H1 (cell line): ENCODE data around the gene PRDM2. TPM values are rescaled to one million over a fixed set of nuclear protein-coding genes. Genes with fewer than 3 reads are reported as not detected.

Experiments used
- CTCF ChIA-PET: fragments of 300-600 bp; sonication (Branson Sonifier 250); formaldehyde crosslinking; loops from one replicate; lab custom pipeline; 2021; ENCODE audit not compliant: partially characterized antibody; lab: Charles Lee
- POLR2A ChIA-PET: fragments of 300-600 bp; sonication (Branson Sonifier 250); formaldehyde crosslinking; loops from one replicate; lab custom pipeline; 2021; ENCODE audit warnings: inconsistent platforms; ENCODE audit not compliant: partially characterized antibody; lab: Charles Lee
- DNase-seq, 2 experiments: peaks; one replicate each; pipeline versions ENCODE4 v3.0.0 to v3.0.0-alpha.2; 2010 to 2022; ENCODE audit warnings: low spot score in 2 of 2, low read depth in 1 of 2, mixed read lengths in 1 of 2
- FAIRE-seq: peaks from 2 replicates; lab custom pipeline; 2011; peaks lifted over from hg19 to GRCh38; lab: Jason Lieb, UNC
- H2AFZ ChIP-seq: 2 replicates; pipeline ENCODE4 v1.8.1; 2012; ENCODE audit warnings: low read length, inconsistent platforms
- H2AK5ac ChIP-seq: 2 replicates; pipeline ENCODE4 v1.6.1; 2013; ENCODE audit warnings: low read depth, low read length
- H2BK120ac ChIP-seq: replicated peaks from 2 replicates; pipeline ENCODE3; 2013; ENCODE audit warnings: low read depth, low read length, inconsistent platforms
- H2BK12ac ChIP-seq: 2 replicates; pipeline ENCODE4 v1.6.1; 2013; ENCODE audit warnings: low read depth, low read length
- H2BK15ac ChIP-seq: 2 replicates; pipeline ENCODE4 v1.6.1; 2013; ENCODE audit warnings: low read length
- H2BK20ac ChIP-seq: 2 replicates; pipeline ENCODE4 v1.6.1; 2013; ENCODE audit warnings: low read length
- H2BK5ac ChIP-seq: 2 replicates; pipeline ENCODE4 v1.6.1; 2013; ENCODE audit warnings: low read depth, low read length
- H3K14ac ChIP-seq: 2 replicates; pipeline ENCODE4 v1.6.1; 2013; ENCODE audit warnings: inconsistent platforms; ENCODE audit not compliant: insufficient read length
- H3K18ac ChIP-seq: 2 replicates; pipeline ENCODE4 v1.6.1; 2013; ENCODE audit warnings: low read length; ENCODE audit errors: extremely low read depth
- H3K23ac ChIP-seq: 2 replicates; pipeline ENCODE4 v1.6.1; 2013; ENCODE audit warnings: inconsistent platforms; ENCODE audit not compliant: insufficient read length
- H3K23me2 ChIP-seq: 2 replicates; pipeline ENCODE4 v1.6.1; 2013; ENCODE audit warnings: low read depth, low read length
- H3K27ac ChIP-seq: 2 replicates; pipeline ENCODE4 v1.6.1; 2011; ENCODE audit warnings: low read depth, low read length, inconsistent platforms
- H3K27me3 ChIP-seq, 4 experiments: replicated peaks in 1 of 4; 1 replicate in 1 of 4; 2 replicates in 3 of 4; pipeline versions ENCODE4 v1.6.1 to v1.8.1; 2011 to 2013; ENCODE audit warnings: low read length in 3 of 4, mild to moderate bottlenecking in 3 of 4, inconsistent platforms in 2 of 4, mixed read lengths in 2 of 4, moderate library complexity in 1 of 4; ENCODE audit not compliant: control insufficient read depth in 3 of 4, insufficient read depth in 3 of 4; ENCODE audit errors: extremely low read depth in 1 of 4
- H3K36me3 ChIP-seq, 4 experiments: 2 replicates each; pipeline versions ENCODE4 v1.6.1 to v1.8.1; 2011 to 2013; ENCODE audit warnings: mild to moderate bottlenecking in 4 of 4, low read length in 3 of 4, moderate library complexity in 2 of 4, control low read depth in 1 of 4, inconsistent platforms in 1 of 4; ENCODE audit not compliant: insufficient read depth in 4 of 4, control insufficient read depth in 2 of 4
- H3K4ac ChIP-seq: replicated peaks from 2 replicates; pipeline ENCODE3; 2013; ENCODE audit warnings: low read length, low read depth, mixed read lengths, inconsistent platforms; ENCODE audit not compliant: insufficient read length
- H3K4me1 ChIP-seq, 4 experiments: replicated peaks in 1 of 4; 1 replicate in 1 of 4; 2 replicates in 3 of 4; pipeline versions ENCODE4 v1.6.1 to v1.8.1; 2011 to 2013; ENCODE audit warnings: low read length in 3 of 4, inconsistent platforms in 2 of 4, mixed read lengths in 1 of 4; ENCODE audit not compliant: insufficient read depth in 4 of 4, control insufficient read depth in 3 of 4
- H3K4me2 ChIP-seq, 2 experiments: 2 replicates each; pipeline versions ENCODE4 v1.6.1 to v1.8.1; 2011 to 2013; ENCODE audit warnings: low read depth in 2 of 2, low read length in 2 of 2, control low read depth in 1 of 2, inconsistent platforms in 1 of 2, mild to moderate bottlenecking in 1 of 2; ENCODE audit not compliant: insufficient read depth in 1 of 2
- H3K4me3 ChIP-seq, 4 experiments: fragments of 200-600, 300-600 bp in 1 of 4; sonication (generic), shearing (Covaris generic), sonication (Bioruptor Twin) in 1 of 4; 2 replicates each; pipeline versions ENCODE4 v1.5.1 to v1.8.1; 2011 to 2016; ENCODE audit warnings: low read length in 4 of 4, low read depth in 3 of 4, control low read depth in 2 of 4, inconsistent platforms in 2 of 4, mild to moderate bottlenecking in 2 of 4, mixed read lengths in 1 of 4, moderate library complexity in 1 of 4; ENCODE audit not compliant: insufficient read depth in 2 of 4; ENCODE audit errors: extremely low read depth in 1 of 4
- H3K56ac ChIP-seq: replicated peaks from 2 replicates; pipeline ENCODE3; 2013; ENCODE audit warnings: low read depth, mild to moderate bottlenecking, mixed read lengths, low read length, inconsistent platforms; ENCODE audit not compliant: insufficient read length
- H3K79me1 ChIP-seq: 2 replicates; pipeline ENCODE4 v1.6.1; 2013; ENCODE audit warnings: low read depth, low read length, control low read depth
- H3K79me2 ChIP-seq, 2 experiments: 2 replicates each; pipeline versions ENCODE4 v1.6.1 to v1.8.1; 2012 to 2013; ENCODE audit warnings: low read length in 2 of 2, mild to moderate bottlenecking in 2 of 2, inconsistent platforms in 1 of 2; ENCODE audit not compliant: insufficient read depth in 2 of 2, control insufficient read depth in 1 of 2
- H3K9ac ChIP-seq, 4 experiments: replicated peaks in 1 of 4; 1 replicate in 1 of 4; 2 replicates in 3 of 4; pipeline versions ENCODE4 v1.6.1 to v1.8.1; 2011 to 2013; ENCODE audit warnings: low read depth in 3 of 4, low read length in 3 of 4, control low read depth in 2 of 4, mild to moderate bottlenecking in 2 of 4, moderate library complexity in 2 of 4, inconsistent platforms in 1 of 4; ENCODE audit errors: extremely low read depth in 1 of 4
- H3K9me3 ChIP-seq, 2 experiments: 2 replicates each; pipeline versions ENCODE4 v1.6.1 to v1.8.1; 2012 to 2013; ENCODE audit warnings: mild to moderate bottlenecking in 2 of 2, moderate library complexity in 2 of 2, control low read depth in 1 of 2, inconsistent platforms in 1 of 2, low read depth in 1 of 2, low read length in 1 of 2, mixed read lengths in 1 of 2; ENCODE audit not compliant: insufficient read depth in 2 of 2
- H4K20me1 ChIP-seq, 2 experiments: replicated peaks in 1 of 2; 2 replicates each; pipeline versions ENCODE3 to v1.8.1; 2011 to 2013; ENCODE audit warnings: inconsistent platforms in 2 of 2, low read length in 2 of 2, mild to moderate bottlenecking in 1 of 2; ENCODE audit not compliant: insufficient read depth in 2 of 2, control insufficient read depth in 1 of 2
- H4K5ac ChIP-seq: 2 replicates; pipeline ENCODE4 v1.6.1; 2013; ENCODE audit warnings: low read length, low read depth, mixed read lengths, inconsistent platforms; ENCODE audit not compliant: insufficient read length
- H4K8ac ChIP-seq: 2 replicates; pipeline ENCODE4 v1.8.0; 2013; ENCODE audit warnings: mild to moderate bottlenecking, moderate library complexity, low read length, inconsistent platforms; ENCODE audit not compliant: insufficient read depth; ENCODE audit errors: extremely low read depth
- H4K91ac ChIP-seq: replicated peaks from 2 replicates; pipeline ENCODE3; 2013; ENCODE audit warnings: low read length, mixed read lengths, inconsistent platforms; ENCODE audit not compliant: insufficient read length
- ATF2 ChIP-seq: IDR thresholded peaks from 2 replicates; pipeline ENCODE4 v1.6.1; 2012; ENCODE audit warnings: low read length, inconsistent platforms
- CEBPB ChIP-seq: IDR thresholded peaks from 2 replicates; pipeline ENCODE4 v1.6.1; 2012; ENCODE audit warnings: low read depth, low read length
- EZH2 ChIP-seq: fragments of 200-600 bp; sonication (generic); IDR thresholded peaks from 2 replicates; pipeline ENCODE4 v1.7.1; 2012; ENCODE audit warnings: low read depth, mild to moderate bottlenecking, moderate library complexity, low read length, inconsistent platforms; ENCODE audit not compliant: severe bottlenecking
- GABPA ChIP-seq: IDR thresholded peaks from 2 replicates; pipeline ENCODE4 v1.6.1; 2011; ENCODE audit warnings: mild to moderate bottlenecking, low read length, moderate library complexity, borderline replicate concordance; ENCODE audit not compliant: insufficient read depth
- JUN ChIP-seq: IDR thresholded peaks from 2 replicates; pipeline ENCODE4 v1.6.1; 2011; ENCODE audit warnings: low read depth, mild to moderate bottlenecking, improper control_type of control experiment, low read length
- MAX ChIP-seq: IDR thresholded peaks from 2 replicates; pipeline ENCODE4 v1.6.1; 2012; ENCODE audit warnings: inconsistent platforms
- NANOG ChIP-seq: IDR thresholded peaks from 2 replicates; pipeline ENCODE4 v1.6.1; 2011; ENCODE audit warnings: low read length, low read depth, mild to moderate bottlenecking, inconsistent platforms; ENCODE audit not compliant: insufficient read depth, poor library complexity, severe bottlenecking
- RBBP5 ChIP-seq: IDR thresholded peaks from 2 replicates; pipeline ENCODE4 v1.7.1; 2012; ENCODE audit warnings: low read depth, mild to moderate bottlenecking, inconsistent platforms, low read length, moderate library complexity, borderline replicate concordance
- SIRT6 ChIP-seq: IDR thresholded peaks from one replicate; pipeline ENCODE4 v1.7.1; 2012; ENCODE audit warnings: low read length, inconsistent platforms
- SP1 ChIP-seq: IDR thresholded peaks from 2 replicates; pipeline ENCODE4 v1.6.1; 2011; ENCODE audit warnings: low read depth, low read length
- SP2 ChIP-seq: IDR thresholded peaks from 2 replicates; pipeline ENCODE4 v1.6.1; 2012; ENCODE audit warnings: mild to moderate bottlenecking, low read length, inconsistent platforms
- SRF ChIP-seq: IDR thresholded peaks from 2 replicates; pipeline ENCODE4 v1.6.1; 2011; ENCODE audit warnings: mild to moderate bottlenecking, low read depth, low read length, moderate library complexity
- TBP ChIP-seq: IDR thresholded peaks from 2 replicates; pipeline ENCODE4 v1.6.1; 2011; ENCODE audit warnings: low read depth, low read length, improper control_type of control experiment
- WGBS, 2 experiments: shearing (Covaris generic) in 1 of 2; methylation state at CpG; one replicate each; pipeline versions ENCODE4 v1.1.6 to v1.1.7; 2013 to 2015; ENCODE audit warnings: low lambda C conversion rate in 2 of 2, mixed read lengths in 2 of 2, inconsistent platforms in 1 of 2, low coverage in 1 of 2, missing lambda C conversion rate in 1 of 2; ENCODE audit not compliant: insufficient replicate concordance in 2 of 2, insufficient coverage in 1 of 2, insufficient read length in 1 of 2; ENCODE audit errors: extremely low coverage in 1 of 2, missing lambda C conversion rate in 1 of 2; 5-methylcytosine and 5-hydroxymethylcytosine counted together
- polyA plus RNA-seq, 7 experiments: library from polyadenylated mRNA; depleted of rRNA in 3 of 7; stranded (reverse) in 5 of 7; unstranded in 2 of 7; fragments of >200 nt in 5 of 7; fragments of 200-250 nt in 2 of 7; gene quantifications; 1 replicate in 5 of 7; 2 replicates in 1 of 7; 4 replicates in 1 of 7; pipeline versions ENCODE4 v1.2.1 to v1.2.3, GENCODE V29; 2011 to 2013; ENCODE audit warnings: missing spikeins in 2 of 7, mixed read lengths in 2 of 7
- total RNA-seq: library from RNA; stranded (reverse); fragmentation: NEBNext Ultra II Directional; extraction: Animal tissue kit (Norgen Biotek cat#: 25700); gene quantifications from 2 replicates; pipeline ENCODE4 v1.2.1, GENCODE V29; 2021

Gene PRDM2
- total and polyA plus RNA-seq, 2 of the 8 experiments (the other 6 are each of a cell fraction or from before 2014, with no cell fraction given), result 5.8 to 21.2 TPM

- H3K4me1 ChIP-seq, result no peaks in the 10 kb centered on the region
- DNase-seq (no peak), FAIRE-seq (no peak)
- no peak overlapping the region for H4K91ac ChIP-seq
- H2AFZ ChIP-seq, result no peak overlapping the region
- no peak overlapping the region for H2BK120ac ChIP-seq
- no peak overlapping the region for H3K4me3 ChIP-seq
- H3K27me3 ChIP-seq, result no peaks in the 10 kb centered on the region
- H4K8ac ChIP-seq, result no peak overlapping the region
- no peak overlapping the region for H3K27ac ChIP-seq
- no peak overlapping the region for H2BK15ac ChIP-seq
- H2BK5ac ChIP-seq, result no peak overlapping the region
- H3K9ac ChIP-seq, result no peak overlapping the region
- H3K18ac ChIP-seq, result no peak overlapping the region
- H2AK5ac ChIP-seq, result no peak overlapping the region
- peaks cover 0 to 2% of the 10 kb centered on the region in 2 experiments; a peak in 1 of 4 replicates for H3K9me3 ChIP-seq
- no peak overlapping the region for H2BK20ac ChIP-seq
- H3K79me2 ChIP-seq, result no peaks in the 10 kb centered on the region
- ChIA-PET POLR2A (no interaction called here), CTCF (interaction anchor here (1.1 kb wide), 1 partner anchor 9 kb away, joined by 3 read pairs; no protein-coding TSS in a partner anchor)
- no peaks in the 10 kb centered on the region for H3K23me2 ChIP-seq
- H3K4ac ChIP-seq, result no peak overlapping the region
- no peaks in the 10 kb centered on the region for H3K79me1 ChIP-seq
- H3K23ac ChIP-seq, result no peak overlapping the region
- no peaks in the 10 kb centered on the region for H4K20me1 ChIP-seq
- no peak overlapping the region for H3K14ac ChIP-seq
- H3K36me3 ChIP-seq, result no peaks in the 10 kb centered on the region
- H4K5ac ChIP-seq, result no peak overlapping the region
- no peak overlapping the region for H2BK12ac ChIP-seq
- 87% methylated on average over 5 of the region's 5 CpGs; no CpG with 5 or more reads in 1 of the 2 experiments for WGBS, 2 experiments
- H3K56ac ChIP-seq, result no peak overlapping the region
- no peak overlapping the region for H3K4me2 ChIP-seq
- no peak for TF ChIP-seq JUN
- TF ChIP-seq SRF, result no peak
- no peak for TF ChIP-seq CEBPB
- no peak for TF ChIP-seq ATF2
- no peak for TF ChIP-seq GABPA
- TF ChIP-seq RBBP5, result no peak
- no peak for TF ChIP-seq SP1
- TF ChIP-seq SP2, result no peak
- no peak for TF ChIP-seq SIRT6
- no peak for TF ChIP-seq MAX
- TF ChIP-seq EZH2, result no peak
- no peak for TF ChIP-seq NANOG
- no peak for TF ChIP-seq TBP
These were observed 25.6 kb upstream of the PRDM2 start for GRCh38 chr1:13674377-13674776.
